ENCODE measurements around the gene MXD3.

The MXD3 gene

DNA sequence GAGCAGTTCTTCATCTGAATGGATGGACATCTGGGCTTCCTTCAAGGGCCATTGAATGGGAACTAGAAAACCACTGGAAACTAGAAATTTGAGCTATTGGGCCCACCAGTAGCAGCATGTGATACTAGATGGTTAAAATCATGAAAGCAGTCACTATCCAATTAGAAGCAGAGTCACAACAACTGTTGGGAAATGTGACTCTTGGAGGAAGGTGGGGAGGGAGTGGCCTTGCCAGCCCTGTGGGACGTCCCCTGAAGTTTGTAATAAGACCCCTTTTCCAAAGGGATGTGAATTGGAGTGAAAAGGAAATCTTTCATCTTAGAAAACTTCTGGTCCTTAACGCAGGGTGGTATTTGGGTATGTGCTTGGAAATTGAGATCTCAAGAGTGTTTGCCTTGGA lies 13.8 kb downstream of the MXD3 start:
- Histone ChIP-seq H3K4me1 (ENCODE audit: control insufficient read depth, low read depth, low read length) (peaks cover 4% of the 10 kb centered on the region), H3K9ac (ENCODE audit: low read length) (no peak overlapping the region), H3K27ac (ENCODE audit: low read length) (no peak overlapping the region), H3K27me3 (ENCODE audit: control insufficient read depth, insufficient read depth, low read length) (no peaks in the 10 kb centered on the region), H3K36me3 (ENCODE audit: control insufficient read depth, low read depth, low read length) (peaks cover 40% of the 10 kb centered on the region), H3K4me3 (ENCODE audit: low read length) (no peak overlapping the region), H3K9me3 (ENCODE audit: control insufficient read depth, low read depth, low read length) (no peaks in the 10 kb centered on the region)

DNA sequence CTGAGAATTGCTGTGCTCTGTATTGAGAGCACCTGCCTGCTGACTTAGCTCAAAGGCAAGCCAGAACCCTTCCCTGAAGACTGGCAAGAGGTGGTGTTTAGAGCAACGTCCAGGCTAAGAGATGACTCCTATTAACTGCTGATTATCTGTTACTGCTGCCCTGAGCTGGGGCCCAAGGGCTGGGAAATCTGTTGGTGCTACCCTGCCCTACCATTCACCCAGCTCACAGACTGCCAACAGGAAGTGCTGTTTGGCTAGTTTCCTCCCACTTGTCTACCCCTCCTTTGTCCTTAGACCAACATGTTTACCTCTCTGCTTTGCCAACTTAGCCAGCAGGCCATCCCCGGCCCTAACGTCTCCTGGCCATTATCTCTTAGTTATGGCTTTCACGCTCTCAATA lies 15.1 kb downstream of the MXD3 start:
- no peak overlapping the region for H3K9ac ChIP-seq (ENCODE audit: low read length)
- H3K27ac ChIP-seq (ENCODE audit: low read length) = no peak overlapping the region
- H3K27me3 ChIP-seq (ENCODE audit: control insufficient read depth, insufficient read depth, low read length) = no peaks in the 10 kb centered on the region
- H3K4me1 ChIP-seq (ENCODE audit: control insufficient read depth, low read depth, low read length) = no peaks in the 10 kb centered on the region
- no peaks in the 10 kb centered on the region for H3K9me3 ChIP-seq (ENCODE audit: control insufficient read depth, low read depth, low read length)
- no peak overlapping the region for H3K4me3 ChIP-seq (ENCODE audit: low read length)
- H3K36me3 ChIP-seq (ENCODE audit: control insufficient read depth, low read depth, low read length) = peaks cover 54% of the 10 kb centered on the region

DNA sequence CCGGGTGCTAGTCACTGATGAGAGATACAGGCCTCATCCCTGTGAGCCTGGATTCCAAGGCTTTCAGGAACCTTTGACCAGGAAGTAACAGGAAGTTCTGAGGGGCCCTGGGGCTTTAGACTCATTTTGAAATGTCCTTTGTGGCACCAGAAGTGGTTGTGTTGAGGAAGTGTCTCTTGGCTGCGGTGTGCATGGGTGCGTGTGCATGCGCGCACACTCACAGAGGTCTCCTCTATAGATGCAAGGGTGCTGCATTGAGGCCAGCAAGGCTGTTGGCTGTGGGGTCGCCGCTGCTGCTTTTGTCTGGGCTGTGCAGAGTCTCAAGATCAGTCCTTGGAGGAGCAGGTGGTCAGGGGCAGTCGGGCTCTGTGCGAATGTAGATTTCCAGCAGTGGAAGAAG lies 15.8 kb downstream of the MXD3 start:
- H3K27me3 ChIP-seq (ENCODE audit: control insufficient read depth, insufficient read depth, low read length) = no peaks in the 10 kb centered on the region
- no peak overlapping the region for H3K27ac ChIP-seq (ENCODE audit: low read length)
- no peak overlapping the region for H3K9ac ChIP-seq (ENCODE audit: low read length)
- H3K9me3 ChIP-seq (ENCODE audit: control insufficient read depth, low read depth, low read length) = no peaks in the 10 kb centered on the region
- H3K36me3 ChIP-seq (ENCODE audit: control insufficient read depth, low read depth, low read length) = peaks cover 58% of the 10 kb centered on the region
- no peaks in the 10 kb centered on the region for H3K4me1 ChIP-seq (ENCODE audit: control insufficient read depth, low read depth, low read length)
- no peak overlapping the region for H3K4me3 ChIP-seq (ENCODE audit: low read length)

DNA sequence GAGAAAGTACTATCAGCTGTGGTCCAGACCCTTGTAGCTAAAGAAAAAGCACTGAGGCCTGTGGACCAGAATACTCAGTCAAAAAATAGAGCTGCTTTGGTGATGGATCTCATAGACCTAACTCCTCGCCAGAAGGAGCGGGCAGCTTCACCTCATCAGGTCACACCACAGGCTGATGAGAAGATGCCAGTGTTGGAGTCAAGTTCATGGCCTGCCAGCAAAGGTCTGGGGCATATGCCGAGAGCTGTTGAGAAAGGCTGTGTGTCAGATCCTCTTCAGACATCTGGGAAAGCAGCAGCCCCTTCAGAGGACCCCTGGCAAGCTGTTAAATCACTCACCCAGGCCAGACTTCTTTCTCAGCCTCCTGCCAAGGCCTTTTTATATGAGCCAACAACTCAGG lies 17.1 kb downstream of the MXD3 start:
- no peak overlapping the region for H3K4me3 ChIP-seq (ENCODE audit: low read length)
- H3K27me3 ChIP-seq (ENCODE audit: control insufficient read depth, insufficient read depth, low read length) = no peaks in the 10 kb centered on the region
- H3K4me1 ChIP-seq (ENCODE audit: control insufficient read depth, low read depth, low read length) = no peaks in the 10 kb centered on the region
- no peak overlapping the region for H3K9ac ChIP-seq (ENCODE audit: low read length)
- H3K27ac ChIP-seq (ENCODE audit: low read length) = no peak overlapping the region
- H3K36me3 ChIP-seq (ENCODE audit: control insufficient read depth, low read depth, low read length) = peaks cover 63% of the 10 kb centered on the region
- no peaks in the 10 kb centered on the region for H3K9me3 ChIP-seq (ENCODE audit: control insufficient read depth, low read depth, low read length)

DNA sequence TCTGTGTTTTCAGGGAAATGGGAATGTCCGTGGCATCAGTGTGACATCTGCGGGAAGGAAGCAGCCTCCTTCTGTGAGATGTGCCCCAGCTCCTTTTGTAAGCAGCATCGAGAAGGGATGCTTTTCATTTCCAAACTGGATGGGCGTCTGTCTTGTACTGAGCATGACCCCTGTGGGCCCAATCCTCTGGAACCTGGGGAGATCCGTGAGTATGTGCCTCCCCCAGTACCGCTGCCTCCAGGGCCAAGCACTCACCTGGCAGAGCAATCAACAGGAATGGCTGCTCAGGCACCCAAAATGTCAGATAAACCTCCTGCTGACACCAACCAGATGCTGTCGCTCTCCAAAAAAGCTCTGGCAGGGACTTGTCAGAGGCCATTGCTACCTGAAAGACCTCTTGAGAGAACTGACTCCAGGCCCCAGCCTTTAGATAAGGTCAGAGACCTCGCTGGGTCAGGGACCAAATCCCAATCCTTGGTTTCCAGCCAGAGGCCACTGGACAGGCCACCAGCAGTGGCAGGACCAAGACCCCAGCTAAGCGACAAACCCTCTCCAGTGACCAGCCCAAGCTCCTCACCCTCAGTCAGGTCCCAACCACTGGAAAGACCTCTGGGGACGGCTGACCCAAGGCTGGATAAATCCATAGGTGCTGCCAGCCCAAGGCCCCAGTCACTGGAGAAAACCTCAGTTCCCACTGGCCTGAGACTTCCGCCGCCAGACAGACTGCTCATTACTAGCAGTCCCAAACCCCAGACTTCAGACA lies 17.7 kb downstream of the MXD3 start:
- Histone ChIP-seq H3K4me3 (ENCODE audit: low read length) (no peak overlapping the region), H3K27ac (ENCODE audit: low read length) (no peak overlapping the region), H3K4me1 (ENCODE audit: control insufficient read depth, low read depth, low read length) (no peaks in the 10 kb centered on the region), H3K36me3 (ENCODE audit: control insufficient read depth, low read depth, low read length) (peaks cover 69% of the 10 kb centered on the region), H3K27me3 (ENCODE audit: control insufficient read depth, insufficient read depth, low read length) (no peaks in the 10 kb centered on the region), H3K9me3 (ENCODE audit: control insufficient read depth, low read depth, low read length) (no peaks in the 10 kb centered on the region), H3K9ac (ENCODE audit: low read length) (no peak overlapping the region)

DNA sequence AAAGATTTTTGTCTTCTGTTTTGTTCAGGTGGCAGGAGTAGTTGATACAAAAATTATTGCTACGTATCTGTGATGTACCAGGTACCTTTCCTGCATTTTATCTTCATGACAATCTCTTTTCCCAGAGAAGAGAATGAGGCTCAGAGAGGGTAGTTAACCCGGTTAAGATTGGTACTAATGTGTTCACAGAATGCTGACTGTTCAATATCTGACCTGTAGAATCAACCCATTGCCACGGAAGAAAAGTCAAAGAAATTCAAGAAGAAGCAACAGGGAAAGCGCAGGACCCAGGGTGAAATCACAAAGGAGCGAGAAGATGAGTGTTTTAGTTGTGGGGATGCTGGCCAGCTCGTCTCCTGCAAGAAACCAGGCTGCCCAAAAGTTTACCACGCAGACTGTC lies 20.0 kb downstream of the MXD3 start:
- H3K4me1 ChIP-seq (ENCODE audit: control insufficient read depth, low read depth, low read length) = no peaks in the 10 kb centered on the region
- no peaks in the 10 kb centered on the region for H3K9me3 ChIP-seq (ENCODE audit: control insufficient read depth, low read depth, low read length)
- H3K9ac ChIP-seq (ENCODE audit: low read length) = no peak overlapping the region
- H3K27ac ChIP-seq (ENCODE audit: low read length) = no peak overlapping the region
- no peak overlapping the region for H3K4me3 ChIP-seq (ENCODE audit: low read length)
- H3K27me3 ChIP-seq (ENCODE audit: control insufficient read depth, insufficient read depth, low read length) = no peaks in the 10 kb centered on the region
- peaks cover 87% of the 10 kb centered on the region for H3K36me3 ChIP-seq (ENCODE audit: control insufficient read depth, low read depth, low read length)

DNA sequence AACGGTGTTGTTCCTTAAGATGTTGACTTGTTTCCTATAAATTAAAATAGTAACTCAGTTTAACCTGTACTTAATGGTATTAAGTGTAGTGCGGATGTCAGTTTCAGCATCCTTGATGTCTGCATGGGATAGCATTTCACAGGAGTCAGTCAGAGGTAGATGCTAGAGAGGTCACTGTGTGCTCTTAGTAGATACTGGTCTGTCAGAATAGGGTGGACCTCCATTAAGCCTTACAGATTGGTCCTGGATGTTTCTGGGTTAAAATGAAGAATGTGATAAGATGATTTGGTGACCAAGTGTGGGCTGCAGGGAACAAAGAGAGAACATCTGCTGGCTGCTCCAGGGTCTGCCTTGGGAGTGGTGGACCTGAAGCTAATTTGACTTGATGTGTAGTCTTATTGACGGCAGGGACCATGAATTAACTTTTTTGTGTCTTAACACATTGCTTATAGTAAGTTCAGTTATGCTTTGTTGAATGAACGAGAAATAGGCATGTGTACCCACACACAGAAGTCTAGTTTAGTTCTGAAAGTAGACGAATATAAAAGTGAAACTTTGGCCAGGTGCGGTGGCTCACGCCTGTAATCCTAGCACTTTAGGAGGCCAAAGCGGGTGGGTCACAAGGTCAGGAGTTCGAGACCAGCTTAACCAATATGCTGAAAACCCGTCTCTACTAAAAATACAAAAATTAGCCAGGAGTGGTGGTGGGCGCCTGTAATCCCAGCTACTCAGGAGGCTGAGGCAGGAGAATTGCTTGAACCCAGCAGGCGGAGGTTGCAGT lies 20.7 kb downstream of the MXD3 start:
- Histone ChIP-seq H3K9ac (ENCODE audit: low read length) (no peak overlapping the region), H3K4me1 (ENCODE audit: control insufficient read depth, low read depth, low read length) (no peaks in the 10 kb centered on the region), H3K27me3 (ENCODE audit: control insufficient read depth, insufficient read depth, low read length) (no peaks in the 10 kb centered on the region), H3K27ac (ENCODE audit: low read length) (no peak overlapping the region), H3K4me3 (ENCODE audit: low read length) (no peak overlapping the region), H3K9me3 (ENCODE audit: control insufficient read depth, low read depth, low read length) (no peaks in the 10 kb centered on the region), H3K36me3 (ENCODE audit: control insufficient read depth, low read depth, low read length) (peaks cover 87% of the 10 kb centered on the region)

DNA sequence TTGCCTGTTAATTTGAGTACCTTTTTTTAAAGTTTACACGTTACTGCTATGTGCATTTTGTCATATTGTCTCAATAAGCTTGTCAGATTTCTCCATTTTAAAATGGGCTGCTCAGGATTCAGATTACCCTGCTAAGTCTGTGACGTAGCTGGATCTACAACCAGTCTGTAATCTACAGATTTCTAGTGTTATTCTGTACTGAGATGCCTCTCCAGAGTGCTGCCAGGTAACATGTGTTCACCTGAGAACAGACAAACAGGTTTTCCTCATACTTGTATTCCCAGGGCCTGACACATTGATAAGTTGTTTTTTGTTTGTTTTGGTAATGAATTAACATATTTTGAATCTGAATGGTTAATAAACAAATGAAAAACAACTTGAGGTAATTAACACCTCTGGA lies 23.5 kb downstream of the MXD3 start:
- peaks cover 87% of the 10 kb centered on the region for H3K36me3 ChIP-seq (ENCODE audit: control insufficient read depth, low read depth, low read length)
- no peaks in the 10 kb centered on the region for H3K9me3 ChIP-seq (ENCODE audit: control insufficient read depth, low read depth, low read length)
- H3K9ac ChIP-seq (ENCODE audit: low read length) = no peak overlapping the region
- H3K4me3 ChIP-seq (ENCODE audit: low read length) = no peak overlapping the region
- H3K4me1 ChIP-seq (ENCODE audit: control insufficient read depth, low read depth, low read length) = no peaks in the 10 kb centered on the region
- H3K27ac ChIP-seq (ENCODE audit: low read length) = no peak overlapping the region
- no peaks in the 10 kb centered on the region for H3K27me3 ChIP-seq (ENCODE audit: control insufficient read depth, insufficient read depth, low read length)

DNA sequence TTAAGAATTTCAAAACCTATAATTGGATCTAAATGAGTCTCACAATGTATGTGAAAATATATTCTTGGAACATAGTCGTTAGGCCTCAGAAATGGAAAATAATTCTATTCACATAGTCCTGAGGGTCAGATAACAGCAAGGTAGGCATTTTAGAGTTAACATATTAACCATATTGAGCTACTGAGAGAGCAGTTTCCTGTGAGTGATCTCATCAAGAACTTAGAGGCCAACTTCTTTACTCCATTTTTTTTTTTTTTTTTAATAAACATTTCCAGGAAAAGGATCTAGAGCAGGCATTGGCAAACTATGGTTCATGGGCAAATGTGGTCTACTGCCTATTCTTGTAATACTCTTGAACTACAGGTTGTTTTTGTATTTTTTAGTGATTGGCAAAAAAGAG lies 34.8 kb downstream of the MXD3 start:
- no peaks in the 10 kb centered on the region for H3K4me1 ChIP-seq (ENCODE audit: control insufficient read depth, low read depth, low read length)
- H3K36me3 ChIP-seq (ENCODE audit: control insufficient read depth, low read depth, low read length) = peaks cover 88% of the 10 kb centered on the region
- no peak overlapping the region for H3K27ac ChIP-seq (ENCODE audit: low read length)

DNA sequence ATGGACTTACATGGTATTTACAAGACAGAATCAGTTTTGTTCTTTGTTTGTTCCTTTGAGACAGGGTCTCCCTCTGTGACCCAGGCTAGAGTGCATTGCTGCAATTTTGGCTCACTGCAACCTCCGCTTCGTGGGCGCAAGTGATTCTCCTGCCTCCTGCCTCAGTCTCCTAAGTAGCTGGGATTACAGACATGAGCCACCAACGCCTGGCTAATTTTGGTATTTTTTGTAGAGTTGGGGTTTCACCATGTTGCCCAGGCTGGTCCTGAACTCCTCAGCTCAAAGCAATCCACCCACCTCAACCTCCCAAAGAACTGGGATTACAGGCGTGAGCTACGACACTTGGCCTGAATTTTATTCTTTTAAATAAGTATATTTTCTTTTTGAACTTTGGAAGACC lies 35.8 kb downstream of the MXD3 start:
- Histone ChIP-seq H3K9ac (ENCODE audit: low read length) (no peak overlapping the region), H3K27ac (ENCODE audit: low read length) (no peak overlapping the region), H3K27me3 (ENCODE audit: control insufficient read depth, insufficient read depth, low read length) (no peaks in the 10 kb centered on the region), H3K4me1 (ENCODE audit: control insufficient read depth, low read depth, low read length) (no peaks in the 10 kb centered on the region), H3K9me3 (ENCODE audit: control insufficient read depth, low read depth, low read length) (no peaks in the 10 kb centered on the region), H3K4me3 (ENCODE audit: low read length) (no peak overlapping the region), H3K36me3 (ENCODE audit: control insufficient read depth, low read depth, low read length) (peaks cover 88% of the 10 kb centered on the region)

More for the DNA sequence above, 34.8 kb downstream of the MXD3 start:
- Histone ChIP-seq H3K4me3 (ENCODE audit: low read length) (no peak overlapping the region), H3K9ac (ENCODE audit: low read length) (no peak overlapping the region), H3K27me3 (ENCODE audit: control insufficient read depth, insufficient read depth, low read length) (no peaks in the 10 kb centered on the region), H3K9me3 (ENCODE audit: control insufficient read depth, low read depth, low read length) (no peaks in the 10 kb centered on the region)

DNA sequence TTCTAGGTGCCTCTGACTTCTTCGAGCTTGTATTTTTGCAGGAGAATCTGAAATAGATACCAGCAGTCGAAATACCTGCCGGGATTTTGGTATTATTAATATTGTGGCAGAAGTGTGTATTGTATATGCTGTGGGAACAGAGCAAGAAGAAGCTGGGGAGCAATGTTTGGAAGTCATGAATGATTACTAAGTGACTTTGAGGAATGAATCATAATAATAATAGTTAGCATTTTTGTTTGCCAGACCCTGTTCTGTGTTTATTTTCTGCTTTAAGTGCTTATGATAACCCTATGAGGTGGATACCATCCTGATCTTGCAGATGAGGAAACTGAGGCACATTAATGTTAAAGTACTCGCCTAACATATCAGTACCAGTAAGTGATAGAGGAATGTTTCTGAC lies 40.6 kb downstream of the MXD3 start:
- no peaks in the 10 kb centered on the region for H3K27me3 ChIP-seq (ENCODE audit: control insufficient read depth, insufficient read depth, low read length)
- no peak overlapping the region for H3K27ac ChIP-seq (ENCODE audit: low read length)
- no peaks in the 10 kb centered on the region for H3K4me1 ChIP-seq (ENCODE audit: control insufficient read depth, low read depth, low read length)
- H3K36me3 ChIP-seq (ENCODE audit: control insufficient read depth, low read depth, low read length) = peaks cover 83% of the 10 kb centered on the region
- no peak overlapping the region for H3K9ac ChIP-seq (ENCODE audit: low read length)
- H3K4me3 ChIP-seq (ENCODE audit: low read length) = no peak overlapping the region
- no peaks in the 10 kb centered on the region for H3K9me3 ChIP-seq (ENCODE audit: control insufficient read depth, low read depth, low read length)

DNA sequence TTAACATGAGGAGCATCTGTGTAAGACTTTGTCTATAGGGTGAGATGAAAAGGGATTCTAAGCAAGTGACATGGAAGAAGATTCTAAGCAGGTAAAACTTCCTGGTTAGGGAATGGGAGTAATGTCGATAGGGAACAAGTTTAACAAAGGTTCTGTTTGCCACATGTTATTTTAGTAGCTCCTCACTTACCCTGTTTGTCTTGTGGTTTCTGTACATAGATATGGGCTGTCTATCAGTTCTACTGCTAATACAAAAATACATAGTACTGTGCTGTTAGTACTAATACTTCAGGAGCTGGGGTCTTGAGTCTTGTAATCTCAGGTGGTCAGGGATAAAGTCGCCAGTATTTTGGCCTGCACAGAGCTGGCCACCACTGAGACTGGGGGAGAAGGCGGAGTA lies 41.0 kb downstream of the MXD3 start:
- no peaks in the 10 kb centered on the region for H3K9me3 ChIP-seq (ENCODE audit: control insufficient read depth, low read depth, low read length)
- H3K4me3 ChIP-seq (ENCODE audit: low read length) = no peak overlapping the region
- no peak overlapping the region for H3K27ac ChIP-seq (ENCODE audit: low read length)
- H3K27me3 ChIP-seq (ENCODE audit: control insufficient read depth, insufficient read depth, low read length) = no peaks in the 10 kb centered on the region
- H3K9ac ChIP-seq (ENCODE audit: low read length) = no peak overlapping the region
- H3K4me1 ChIP-seq (ENCODE audit: control insufficient read depth, low read depth, low read length) = no peaks in the 10 kb centered on the region
- H3K36me3 ChIP-seq (ENCODE audit: control insufficient read depth, low read depth, low read length) = peaks cover 83% of the 10 kb centered on the region
